H1 (cell line): ENCODE results near the gene TCEAL7. TPM values are rescaled to one million over a fixed set of nuclear protein-coding genes. Genes with fewer than 3 reads are reported as not detected.

Experiments used
- JUN ChIP-seq: IDR thresholded peaks from 2 replicates; pipeline ENCODE4 v1.6.1; 2011; ENCODE audit warnings: low read depth, mild to moderate bottlenecking, improper control_type of control experiment, low read length
- MAFK ChIP-seq: IDR thresholded peaks from 2 replicates; pipeline ENCODE4 v1.6.1; 2012; ENCODE audit warnings: low read depth, mild to moderate bottlenecking, improper control_type of control experiment, low read length
- polyA plus RNA-seq, 7 experiments: library from polyadenylated mRNA; depleted of rRNA in 3 of 7; stranded (reverse) in 5 of 7; unstranded in 2 of 7; fragments of >200 nt in 5 of 7; fragments of 200-250 nt in 2 of 7; gene quantifications; 1 replicate in 5 of 7; 2 replicates in 1 of 7; 4 replicates in 1 of 7; pipeline versions ENCODE4 v1.2.1 to v1.2.3, GENCODE V29; 2011 to 2013; ENCODE audit warnings: missing spikeins in 2 of 7, mixed read lengths in 2 of 7
- total RNA-seq: library from RNA; stranded (reverse); fragmentation: NEBNext Ultra II Directional; extraction: Animal tissue kit (Norgen Biotek cat#: 25700); gene quantifications from 2 replicates; pipeline ENCODE4 v1.2.1, GENCODE V29; 2021
- TF ChIP-seq, protein P1 (sequence below): IDR thresholded peaks from 2 replicates; pipeline ENCODE4 v1.6.1; 2011; ENCODE audit warnings: low read length, improper control_type of control experiment

TCEAL7 gene
- total and polyA plus RNA-seq, 2 of the 8 experiments (the other 6 are each of a cell fraction or from before 2014, with no cell fraction given): 7.9 to 11.6 TPM

DNA sequence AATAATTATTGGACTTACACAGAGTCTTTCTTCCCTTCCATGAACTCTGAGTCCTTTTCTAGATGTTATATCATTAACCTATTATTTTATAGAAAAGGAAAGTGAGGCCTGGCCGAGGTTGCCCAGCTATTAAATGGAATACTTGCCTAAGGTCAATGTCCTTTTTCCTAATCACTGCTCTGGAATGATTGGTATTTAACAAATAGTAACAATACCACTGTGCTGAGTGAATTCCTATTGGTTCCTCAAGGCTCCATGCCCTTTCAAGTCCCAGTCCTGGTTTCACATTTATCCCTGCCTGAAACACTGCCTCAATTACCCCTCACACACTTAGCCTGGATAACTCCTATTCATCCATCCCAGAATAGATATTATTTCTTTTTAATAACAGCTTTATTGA is 32.4 kb downstream of the TCEAL7 start (continued):
- TF ChIP-seq, protein P1, sequence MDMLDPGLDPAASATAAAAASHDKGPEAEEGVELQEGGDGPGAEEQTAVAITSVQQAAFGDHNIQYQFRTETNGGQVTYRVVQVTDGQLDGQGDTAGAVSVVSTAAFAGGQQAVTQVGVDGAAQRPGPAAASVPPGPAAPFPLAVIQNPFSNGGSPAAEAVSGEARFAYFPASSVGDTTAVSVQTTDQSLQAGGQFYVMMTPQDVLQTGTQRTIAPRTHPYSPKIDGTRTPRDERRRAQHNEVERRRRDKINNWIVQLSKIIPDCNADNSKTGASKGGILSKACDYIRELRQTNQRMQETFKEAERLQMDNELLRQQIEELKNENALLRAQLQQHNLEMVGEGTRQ: no peak
- TF ChIP-seq MAFK (no peak), JUN (no peak)
